Heart right ventricle (tissue), 16 donors: ENCODE data around the gene TBK1. TPM values are rescaled to one million over a fixed set of nuclear protein-coding genes. Genes with fewer than 3 reads are reported as not detected.

Source experiments
- ATAC-seq, 8 donors: fragments of 200-7000 bp; cut with Tn5 transposase; one replicate each; pipeline ENCODE4 v1.9.1; 2020; ENCODE audit warnings: mild to moderate bottlenecking in 8 of 8, moderate library complexity in 8 of 8, moderate number of reproducible peaks in 1 of 8
- DNase-seq, 2 donors: peaks; one replicate each; pipeline ENCODE4 v3.0.0-alpha.2; 2020
- H3K27ac ChIP-seq, 10 donors: fragments of 200-600 bp; sonication (generic) in 2 of 10; one replicate each; pipeline versions ENCODE4 v1.5.0 to v1.8.0; 2020 to 2022; ENCODE audit warnings: mild to moderate bottlenecking in 3 of 10
- H3K27me3 ChIP-seq, 7 donors: fragments of 200-600 bp; one replicate each; pipeline ENCODE4 v1.8.0; 2021 to 2022; ENCODE audit warnings: mild to moderate bottlenecking in 2 of 7
- H3K36me3 ChIP-seq, 9 donors: fragments of 200-600 bp; sonication (generic) in 1 of 9; one replicate each; pipeline versions ENCODE4 v1.5.0 to v1.8.0; 2020 to 2022; ENCODE audit warnings: mild to moderate bottlenecking in 2 of 9
- H3K4me1 ChIP-seq, 9 donors: fragments of 200-600 bp; sonication (generic) in 1 of 9; one replicate each; pipeline versions ENCODE4 v1.5.0 to v1.8.0; 2020 to 2022; ENCODE audit warnings: mild to moderate bottlenecking in 4 of 9
- H3K4me3 ChIP-seq, 10 donors: fragments of 200-600 bp; sonication (generic) in 2 of 10; one replicate each; pipeline versions ENCODE4 v1.5.0 to v1.8.0; 2020 to 2022; ENCODE audit warnings: mild to moderate bottlenecking in 7 of 10, moderate library complexity in 2 of 10
- H3K9me3 ChIP-seq, 11 donors: fragments of 200-600 bp in 10 of 11; sonication (generic) in 2 of 11; one replicate each; pipeline versions ENCODE4 v1.5.0 to v1.8.0; 2013 to 2022; ENCODE audit warnings: mild to moderate bottlenecking in 2 of 11, control low read depth in 1 of 11, moderate library complexity in 1 of 11
- CTCF ChIP-seq, 9 donors: fragments of 200-600 bp; sonication (generic) in 2 of 9; IDR thresholded peaks; one replicate each; pipeline versions ENCODE4 v1.5.0 to v1.8.0; 2021 to 2022; ENCODE audit warnings: antibody characterized with exemption in 9 of 9, mild to moderate bottlenecking in 5 of 9, moderate library complexity in 1 of 9
- WGBS, 2 donors: extraction: QIAGEN DNeasy Blood & Tissue Kit; methylation state at CpG; one replicate each; pipeline ENCODE4 v1.1.7; 2013; ENCODE audit warnings: inconsistent platforms in 1 of 2; 5-methylcytosine and 5-hydroxymethylcytosine counted together
- intact Hi-C, 10 donors: fragments of 100-400 bp; cut with DNase I; formaldehyde crosslinking; loops; one replicate each; pipeline versions ENCODE4 v1.11.1 to v1.14.2; 2022
- polyA plus RNA-seq, 2 donors: library from polyadenylated mRNA; stranded (reverse); fragments of 200-250 nt; gene quantifications; one replicate each; pipeline ENCODE4 v1.2.3, GENCODE V29; 2013
- total RNA-seq, 10 donors: library from RNA; stranded (reverse); fragmentation: NEBNext Ultra II Directional in 3 of 10; extraction: Animal tissue kit (Norgen Biotek cat#: 25700) in 3 of 10; gene quantifications; one replicate each; pipeline versions ENCODE4 v1.2.1 to v1.2.4, GENCODE V29; 2021 to 2023
- donor health status: Arrhythmogenic right ventricular cardiomyopathy.
- donor health status: ischemic (EF 13 %, LVEDD 7.1; RV severe dilation, severe dysfunction).
- donor health status: healthy with polysubstance abuse.
- donor health status: DM: no; HTN: yes; CAD: no.
- donor health status: DM: no; HTN: no; CAD: no.
- donor health status: ischemic (EF 25% LVEDD 6.9; RV normal size, moderate dysfunction).
- donor health status: ischemic (EF 25% LVEDD 5.7; RV mildly dilated, moderate dysfunction).
- donor health status: healthy.
- donor health status: DM: yes; HTN: yes; CAD: no.
- donor health status: Ischemic cardiomyopathy.
- donor health status: ischemic (EF 35%, LVEDD 5.7; RV mildly dilated, moderate dysfunction).
- donor health status: nonischemic (EF 11% LVEDD 7.7; RV severe dilation, severe dysfunction).
- donor health status: DM: yes; HTN: yes; CAD: no.
- donor health status: PGD.
- donor health status: ischemic (EF 29% LVEDD 5.4; RV normal size, mild dysfunction).
- donor health status: nonischemic (EF 23%, LVEDD 6.1; RV moderate dilation, normal function).

The TBK1 gene
- total and polyA plus RNA-seq, 12 donors = 8.2 to 15.1 (median 10.5) TPM

GRCh38 chr12:64478661-64479060, 26.7 kb downstream of the TBK1 start:
- Histone ChIP-seq H3K4me3 (no peak overlapping the region), H3K27ac (no peak overlapping the region), H3K27me3 (no peaks in the 10 kb centered on the region), H3K4me1 (no peaks in the 10 kb centered on the region), H3K36me3 (peaks cover 0 to 100% (median 40%) of the 10 kb centered on the region in 9 donors), H3K9me3 (peaks cover 0 to 20% (median 14%) of the 10 kb centered on the region in 11 donors)
- intact Hi-C loops = no loop called here
- ATAC-seq = no peak
- DNase-seq = no peak
- no peak for TF ChIP-seq CTCF (IDR thresholded peaks at IDR 0.05)

- WGBS, 2 donors = 85 to 90% methylated on average over 1 of the region's 1 CpG
- TF ChIP-seq CTCF (IDR thresholded peaks at IDR 0.05) = no peak
- Histone ChIP-seq H3K36me3 (peaks cover 0 to 100% (median 35%) of the 10 kb centered on the region in 9 donors), H3K27me3 (no peaks in the 10 kb centered on the region), H3K4me3 (no peak overlapping the region), H3K27ac (no peak overlapping the region), H3K4me1 (no peaks in the 10 kb centered on the region), H3K9me3 (peaks cover 0 to 20% (median 14%) of the 10 kb centered on the region in 11 donors)
- ATAC-seq = no peak
- DNase-seq = no peak
- intact Hi-C loops = loop anchor here in 1 of 10 donors (10.0 kb wide), 1 partner anchor 45 kb away; no protein-coding TSS in a partner anchor
Observed at GRCh38 chr12:64480148-64480547, 28.2 kb downstream of the TBK1 start.

- TF ChIP-seq CTCF (IDR thresholded peaks at IDR 0.05) = no peak
- intact Hi-C loops = loop anchor here in 2 of 10 donors (5.0 to 10.0 kb wide), 2 partner anchors 52 to 64 kb away; no protein-coding TSS in a partner anchor
- Histone ChIP-seq H3K9me3 (no peaks in the 10 kb centered on the region), H3K4me3 (no peak overlapping the region), H3K27me3 (no peaks in the 10 kb centered on the region), H3K4me1 (peaks cover 0 to 4% (median 0%) of the 10 kb centered on the region in 9 donors), H3K36me3 (peaks cover 0 to 100% (median 66%) of the 10 kb centered on the region in 9 donors), H3K27ac (no peak overlapping the region)
- no peak for ATAC-seq
- DNase-seq = no peak
- WGBS, 2 donors = 95 to 97% methylated on average over 3 of the region's 3 CpGs
Observed at GRCh38 chr12:64486657-64487056, 34.7 kb downstream of the TBK1 start.

GRCh38 chr12:64491718-64492117, 39.8 kb downstream of the TBK1 start:
- peaks cover 0 to 9% (median 0%) of the 10 kb centered on the region in 9 donors for H3K4me1 ChIP-seq
- DNase-seq = no peak
- H3K27me3 ChIP-seq = no peaks in the 10 kb centered on the region
- H3K36me3 ChIP-seq = peaks cover 0 to 100% (median 66%) of the 10 kb centered on the region in 9 donors
- 95 to 98% methylated on average over 1 of the region's 1 CpG for WGBS, 2 donors
- H3K4me3 ChIP-seq = no peak overlapping the region
- no peak for TF ChIP-seq CTCF (IDR thresholded peaks at IDR 0.05)
- no peaks in the 10 kb centered on the region for H3K9me3 ChIP-seq
- no peak for ATAC-seq
- intact Hi-C loops = no loop called here
- H3K27ac ChIP-seq = no peak overlapping the region
